WTC11 (cell line): ENCODE measurements around the gene WWOX. TPM values are rescaled to one million over a fixed set of nuclear protein-coding genes. Genes with fewer than 3 reads are reported as not detected.

Source experiments
- ATAC-seq: fragments of 200-7000 bp; cut with Tn5 transposase; 2 replicates; pipeline ENCODE4 v1.10.0; 2021; ENCODE audit warnings: mild to moderate bottlenecking, moderate library complexity
- CTCF ChIA-PET: fragments of 300-600 bp; sonication (Branson Sonifier 250); formaldehyde crosslinking; loops from one replicate; lab custom pipeline; 2021; ENCODE audit warnings: antibody characterized with exemption; lab: Charles Lee
- POLR2A ChIA-PET: fragments of 350-600 bp; sonication (Branson Sonifier 250); formaldehyde crosslinking; loops from one replicate; lab custom pipeline; 2021; ENCODE audit warnings: antibody characterized with exemption; lab: Charles Lee
- DNase-seq: peaks from one replicate; pipeline ENCODE4 v3.0.0; 2021; ENCODE audit warnings: low spot score
- H3K27ac Mint-ChIP-seq: 2 replicates; pipeline ENCODE4 v1.8.0; 2021; ENCODE audit warnings: mixed read lengths
- H3K27me3 Mint-ChIP-seq: 2 replicates; pipeline ENCODE4 v1.8.0; 2021; ENCODE audit warnings: low read depth, mild to moderate bottlenecking, moderate library complexity, mixed read lengths
- H3K36me3 Mint-ChIP-seq: 2 replicates; pipeline ENCODE4 v1.8.0; 2021; ENCODE audit warnings: mixed read lengths
- H3K4me1 Mint-ChIP-seq: 2 replicates; pipeline ENCODE4 v1.8.0; 2022; ENCODE audit warnings: mixed read lengths
- H3K4me3 Mint-ChIP-seq: 2 replicates; pipeline ENCODE4 v1.8.0; 2021; ENCODE audit warnings: mild to moderate bottlenecking, moderate library complexity, mixed read lengths
- H3K9me3 Mint-ChIP-seq: 2 replicates; pipeline ENCODE4 v1.8.0; 2021; ENCODE audit warnings: mixed read lengths
- AFF4 ChIP-seq: sonication (generic); formaldehyde crosslinking; IDR thresholded peaks from 2 replicates; pipeline ENCODE4 v1.8.1; 2023; ENCODE audit warnings: mild to moderate bottlenecking, missing genetic modification reagents, borderline replicate concordance
- AR ChIP-seq: fragments of 250-450 bp; sonication (Bioruptor Pico); IDR thresholded peaks from 2 replicates; pipeline ENCODE4 v1.9.0; 2021; ENCODE audit warnings: mild to moderate bottlenecking
- ATF1 ChIP-seq: sonication (generic); formaldehyde crosslinking; IDR thresholded peaks from 2 replicates; pipeline ENCODE4 v1.8.1; 2023; ENCODE audit warnings: mild to moderate bottlenecking, moderate library complexity, missing genetic modification reagents
- E2F4 ChIP-seq: sonication (generic); formaldehyde crosslinking; IDR thresholded peaks from 2 replicates; pipeline ENCODE4 v1.8.1; 2022; ENCODE audit warnings: low read depth, mild to moderate bottlenecking, moderate library complexity, missing genetic modification reagents, borderline replicate concordance
- ELF4 ChIP-seq: sonication (generic); formaldehyde crosslinking; IDR thresholded peaks from 2 replicates; pipeline ENCODE4 v1.8.1; 2022; ENCODE audit warnings: low read depth, mild to moderate bottlenecking, moderate library complexity, missing genetic modification reagents
- EMX1 ChIP-seq: fragments of 250-450 bp; sonication (Bioruptor Pico); IDR thresholded peaks from 2 replicates; pipeline ENCODE4 v1.8.0; 2021; ENCODE audit warnings: mild to moderate bottlenecking
- GTF2I ChIP-seq: fragments of 250-450 bp; sonication (Bioruptor Pico); conservative IDR thresholded peaks from 2 replicates; pipeline ENCODE4 v1.4.0; 2021; ENCODE audit warnings: mild to moderate bottlenecking
- JAZF1 ChIP-seq: fragments of 250-450 bp; sonication (Bioruptor Pico); IDR thresholded peaks from 2 replicates; pipeline ENCODE4 v1.9.0; 2021; ENCODE audit warnings: moderate library complexity, mild to moderate bottlenecking, inconsistent platforms
- MAX ChIP-seq: sonication (generic); formaldehyde crosslinking; IDR thresholded peaks from 2 replicates; pipeline ENCODE4 v1.8.0; 2022; ENCODE audit warnings: mild to moderate bottlenecking, missing genetic modification reagents
- NFYB ChIP-seq: sonication (generic); formaldehyde crosslinking; conservative IDR thresholded peaks from 2 replicates; pipeline ENCODE4 v1.8.0; 2022; ENCODE audit warnings: low read depth, missing genetic modification reagents
- NR1H2 ChIP-seq: sonication (generic); formaldehyde crosslinking; IDR thresholded peaks from 2 replicates; pipeline ENCODE4 v1.9.0; 2021; ENCODE audit warnings: mild to moderate bottlenecking, moderate library complexity, missing genetic modification reagents
- NR2C2 ChIP-seq: sonication (generic); formaldehyde crosslinking; IDR thresholded peaks from 2 replicates; pipeline ENCODE4 v1.8.0; 2022; ENCODE audit warnings: mild to moderate bottlenecking, missing genetic modification reagents
- NR3C1 ChIP-seq: sonication (generic); formaldehyde crosslinking; conservative IDR thresholded peaks from 2 replicates; pipeline ENCODE4 v1.8.1; 2023; ENCODE audit warnings: low read depth, mild to moderate bottlenecking, missing genetic modification reagents
- PREB ChIP-seq: sonication (generic); formaldehyde crosslinking; IDR thresholded peaks from 2 replicates; pipeline ENCODE4 v1.8.1; 2022; ENCODE audit warnings: mild to moderate bottlenecking, missing genetic modification reagents, moderate library complexity, borderline replicate concordance
- SMAD4 ChIP-seq: sonication (generic); formaldehyde crosslinking; IDR thresholded peaks from 2 replicates; pipeline ENCODE4 v1.8.0; 2022; ENCODE audit warnings: mild to moderate bottlenecking, missing genetic modification reagents
- SP1 ChIP-seq: sonication (generic); formaldehyde crosslinking; conservative IDR thresholded peaks from 2 replicates; pipeline ENCODE4 v1.8.1; 2022; ENCODE audit warnings: missing genetic modification reagents
- TCF7 ChIP-seq: sonication (generic); formaldehyde crosslinking; IDR thresholded peaks from 2 replicates; pipeline ENCODE4 v1.8.0; 2022; ENCODE audit warnings: mild to moderate bottlenecking, low read depth, missing genetic modification reagents, moderate library complexity
- ZBTB21 ChIP-seq: sonication (generic); formaldehyde crosslinking; IDR thresholded peaks from 2 replicates; pipeline ENCODE4 v1.8.1; 2023; ENCODE audit warnings: mild to moderate bottlenecking, missing genetic modification reagents, borderline replicate concordance
- ZNF121 ChIP-seq: sonication (generic); formaldehyde crosslinking; IDR thresholded peaks from 2 replicates; pipeline ENCODE4 v1.8.0; 2023; ENCODE audit warnings: missing genetic modification reagents
- ZNF232 ChIP-seq: sonication (generic); formaldehyde crosslinking; IDR thresholded peaks from 2 replicates; pipeline ENCODE4 v1.8.0; 2022; ENCODE audit warnings: mild to moderate bottlenecking, missing genetic modification reagents
- ZNF281 ChIP-seq: sonication (generic); formaldehyde crosslinking; IDR thresholded peaks from 2 replicates; pipeline ENCODE4 v1.8.0; 2023; ENCODE audit warnings: mild to moderate bottlenecking, missing genetic modification reagents
- ZNF416 ChIP-seq: fragments of 250-450 bp; sonication (Bioruptor Pico); IDR thresholded peaks from 2 replicates; pipeline ENCODE4 v1.9.0; 2021; ENCODE audit warnings: mild to moderate bottlenecking, inconsistent platforms
- ZNF423 ChIP-seq: fragments of 250-450 bp; sonication (Bioruptor Pico); IDR thresholded peaks from 2 replicates; pipeline ENCODE4 v2.1.2; 2022; ENCODE audit warnings: mild to moderate bottlenecking, moderate library complexity
- total RNA-seq: library from RNA; stranded (reverse); gene quantifications from 3 replicates; pipeline ENCODE4 v1.2.3, GENCODE V29; 2021

WWOX gene
- total RNA-seq, 1 experiment from 2014 or later: 15.7 TPM

- TF ChIP-seq NR3C1 (no peak), NFYB (CRISPR knock-in tag) (no peak), ZNF121 (no peak), MAX (CRISPR knock-in tag) (no peak), ZNF416 (no peak), E2F4 (CRISPR knock-in tag) (no peak)
Measured at GRCh38 chr16:79082970-79083369, 983.5 kb downstream of the WWOX start (continued).

GRCh38 chr16:79083508-79084299, 984.2 kb downstream of the WWOX start:
- DNase-seq (no peak), ATAC-seq (no peak)
- ChIA-PET CTCF (no interaction called here), POLR2A (no interaction called here)
- Mint-ChIP-seq H3K36me3 (no peaks in the 10 kb centered on the region), H3K9me3 (no peaks in the 10 kb centered on the region), H3K27me3 (no peaks in the 10 kb centered on the region; the same call in 1 of the 2 replicates), H3K4me1 (peaks cover 5% of the 10 kb centered on the region), H3K27ac (no peak overlapping the region), H3K4me3 (no peak overlapping the region)
- no peak for TF ChIP-seq ZNF232 (CRISPR knock-in tag)
- no peak for TF ChIP-seq NR2C2 (CRISPR knock-in tag)
- TF ChIP-seq JAZF1 (CRISPR knock-in tag): no peak
- TF ChIP-seq SMAD4 (CRISPR knock-in tag): no peak
- TF ChIP-seq ATF1: no peak
- TF ChIP-seq GTF2I (CRISPR knock-in tag): no peak
- TF ChIP-seq AFF4: no peak
- TF ChIP-seq SP1: no peak

- Mint-ChIP-seq H3K27ac (no peak overlapping the region), H3K9me3 (no peaks in the 10 kb centered on the region), H3K4me1 (peaks cover 4% of the 10 kb centered on the region), H3K27me3 (no peaks in the 10 kb centered on the region; the same call in 1 of the 2 replicates), H3K36me3 (no peaks in the 10 kb centered on the region), H3K4me3 (no peak overlapping the region)
- ATAC-seq (no peak), DNase-seq (no peak)
- CTCF ChIA-PET: no interaction called here
- POLR2A ChIA-PET: no interaction called here
- no peak for TF ChIP-seq AR (CRISPR knock-in tag)
- no peak for TF ChIP-seq EMX1
- TF ChIP-seq TCF7 (CRISPR knock-in tag): no peak
- no peak for TF ChIP-seq PREB (CRISPR knock-in tag)
- TF ChIP-seq NR3C1: no peak
- no peak for TF ChIP-seq NR1H2 (CRISPR knock-in tag)
- TF ChIP-seq SP1: no peak
- no peak for TF ChIP-seq ELF4 (CRISPR knock-in tag)
- TF ChIP-seq ZNF232 (CRISPR knock-in tag): no peak
- TF ChIP-seq ZNF423 (CRISPR knock-in tag): no peak
- TF ChIP-seq ZBTB21 (CRISPR knock-in tag): no peak
- TF ChIP-seq ZNF281 (CRISPR knock-in tag): no peak
- TF ChIP-seq ATF1: no peak
Measured at GRCh38 chr16:79088971-79089370, 989.5 kb downstream of the WWOX start.
